ENCODE results near the gene RIN2.

Gene RIN2

DNA sequence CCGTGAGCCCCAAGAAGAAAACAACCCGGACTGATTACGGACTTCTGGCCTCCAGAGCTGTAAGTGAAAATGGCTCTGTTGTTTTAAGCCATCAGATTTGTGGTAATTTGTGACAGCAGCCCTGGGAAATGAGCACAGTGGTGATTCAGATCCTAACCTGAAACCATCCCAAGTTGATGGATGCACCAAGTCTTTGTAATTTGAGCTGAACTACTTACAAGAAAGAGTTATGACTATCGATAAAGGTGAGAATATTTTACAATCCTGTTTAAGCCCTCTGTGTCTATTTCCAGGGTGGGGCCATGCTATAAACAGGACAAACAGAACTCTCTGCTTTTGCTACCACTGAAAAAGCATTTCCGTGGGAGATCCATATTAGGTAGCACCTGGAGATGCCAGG, 19.1 kb upstream of the RIN2 start:
- no peaks in the 10 kb centered on the region for H3K27me3 ChIP-seq (ENCODE audit: insufficient read depth, insufficient read length)

DNA sequence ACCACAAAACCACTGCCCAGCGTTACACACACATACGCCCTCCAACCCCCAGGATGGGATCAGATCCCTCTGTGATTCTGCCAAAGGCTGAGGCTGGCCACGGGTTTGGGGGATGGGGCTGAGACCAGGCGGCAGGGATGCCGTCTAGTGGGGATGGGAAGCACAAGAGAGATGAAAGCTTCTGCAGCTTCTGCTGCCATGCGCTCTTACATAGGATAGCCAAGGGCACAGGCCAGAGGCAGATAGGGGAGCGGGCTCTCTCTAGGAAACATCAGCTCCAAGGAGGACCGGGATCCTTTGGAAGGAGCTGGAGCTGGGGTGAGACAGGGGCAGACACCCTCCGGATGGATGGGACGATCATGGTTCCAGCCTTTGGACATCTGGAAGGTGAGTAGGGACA, 18.7 kb upstream of the RIN2 start:
- TF ChIP-seq YY1 (IDR thresholded peaks at IDR 0.05; ENCODE audit: insufficient read depth, insufficient read length) = no peak
- TF ChIP-seq SUZ12 (IDR thresholded peaks at IDR 0.05; ENCODE audit: extremely low read depth, insufficient read depth, insufficient read length) = no peak
- TF ChIP-seq ZNF274 (IDR thresholded peaks at IDR 0.05; ENCODE audit: low read depth, low read length) = no peak
- no peaks in the 10 kb centered on the region for H3K27me3 ChIP-seq (ENCODE audit: insufficient read depth, insufficient read length)
- no peak overlapping the region for H3K9ac ChIP-seq (ENCODE audit: insufficient read length, low read depth)
- no peaks in the 10 kb centered on the region for H3K36me3 ChIP-seq (ENCODE audit: insufficient read depth, insufficient read length, low read length)
- no peak overlapping the region for H3K4me3 ChIP-seq (ENCODE audit: insufficient read length, low read depth)
- DNase-seq (ENCODE audit: low read depth, low spot score) = no peak
- H3K4me1 ChIP-seq (ENCODE audit: insufficient read depth, insufficient read length) = no peaks in the 10 kb centered on the region
- no peaks in the 10 kb centered on the region for H3K9me3 ChIP-seq (ENCODE audit: insufficient read depth, low read length)

More for the DNA sequence above, 19.1 kb upstream of the RIN2 start:
- no peak for TF ChIP-seq ZNF274 (IDR thresholded peaks at IDR 0.05; ENCODE audit: low read depth, low read length)
- H3K9me3 ChIP-seq (ENCODE audit: insufficient read depth, low read length) = no peaks in the 10 kb centered on the region
- DNase-seq (ENCODE audit: low read depth, low spot score) = no peak
- H3K36me3 ChIP-seq (ENCODE audit: insufficient read depth, insufficient read length, low read length) = no peaks in the 10 kb centered on the region
- no peak overlapping the region for H3K9ac ChIP-seq (ENCODE audit: insufficient read length, low read depth)
- no peak overlapping the region for H3K4me3 ChIP-seq (ENCODE audit: insufficient read length, low read depth)
- no peaks in the 10 kb centered on the region for H3K4me1 ChIP-seq (ENCODE audit: insufficient read depth, insufficient read length)

DNA sequence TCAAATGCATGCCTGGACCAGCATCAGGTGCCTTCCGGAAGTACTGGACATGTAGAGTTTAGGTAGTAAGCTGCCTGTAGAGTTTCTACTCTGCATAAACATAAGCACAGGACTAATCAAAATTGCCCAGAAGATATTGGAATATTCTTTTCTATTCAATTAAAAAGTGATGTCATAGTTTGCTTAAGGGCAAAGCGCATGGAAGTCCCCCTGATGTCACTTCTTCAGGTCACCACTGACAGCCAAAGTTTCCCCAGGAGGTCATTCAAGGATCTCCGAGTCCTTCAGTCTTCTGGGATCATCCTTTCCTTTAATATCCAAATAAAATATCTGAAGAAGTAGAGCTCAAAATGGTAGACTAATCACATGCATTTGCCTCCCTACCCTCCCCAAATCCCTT, 17.5 kb upstream of the RIN2 start:
- H3K9me3 ChIP-seq (ENCODE audit: insufficient read depth, low read length) = peaks cover 6% of the 10 kb centered on the region
- TF ChIP-seq SUZ12 (IDR thresholded peaks at IDR 0.05; ENCODE audit: extremely low read depth, insufficient read depth, insufficient read length) (no peak), YY1 (IDR thresholded peaks at IDR 0.05; ENCODE audit: insufficient read depth, insufficient read length) (no peak), ZNF274 (IDR thresholded peaks at IDR 0.05; ENCODE audit: low read depth, low read length) (no peak)
- no peak for DNase-seq (ENCODE audit: low read depth, low spot score)
- no peak overlapping the region for H3K9ac ChIP-seq (ENCODE audit: insufficient read length, low read depth)
- H3K4me3 ChIP-seq (ENCODE audit: insufficient read length, low read depth) = no peak overlapping the region
- no peaks in the 10 kb centered on the region for H3K4me1 ChIP-seq (ENCODE audit: insufficient read depth, insufficient read length)
- H3K36me3 ChIP-seq (ENCODE audit: insufficient read depth, insufficient read length, low read length) = no peaks in the 10 kb centered on the region
- no peaks in the 10 kb centered on the region for H3K27me3 ChIP-seq (ENCODE audit: insufficient read depth, insufficient read length)

- no peak for DNase-seq (ENCODE audit: low read depth, low spot score)
- H3K9me3 ChIP-seq (ENCODE audit: insufficient read depth, low read length) = peaks cover 11% of the 10 kb centered on the region
- H3K9ac ChIP-seq (ENCODE audit: insufficient read length, low read depth) = no peak overlapping the region
- no peak for TF ChIP-seq ZNF274 (IDR thresholded peaks at IDR 0.05; ENCODE audit: low read depth, low read length)
- no peak for TF ChIP-seq SUZ12 (IDR thresholded peaks at IDR 0.05; ENCODE audit: extremely low read depth, insufficient read depth, insufficient read length)
- TF ChIP-seq YY1 (IDR thresholded peaks at IDR 0.05; ENCODE audit: insufficient read depth, insufficient read length) = no peak
- no peaks in the 10 kb centered on the region for H3K27me3 ChIP-seq (ENCODE audit: insufficient read depth, insufficient read length)
- H3K4me1 ChIP-seq (ENCODE audit: insufficient read depth, insufficient read length) = no peaks in the 10 kb centered on the region
- H3K36me3 ChIP-seq (ENCODE audit: insufficient read depth, insufficient read length, low read length) = no peaks in the 10 kb centered on the region
- H3K4me3 ChIP-seq (ENCODE audit: insufficient read length, low read depth) = no peak overlapping the region
Observed at GRCh38 chr20:19741924-19742323, 16.1 kb upstream of the RIN2 start.

- Histone ChIP-seq H3K9ac (ENCODE audit: insufficient read length, low read depth) (no peak overlapping the region), H3K27me3 (ENCODE audit: insufficient read depth, insufficient read length) (no peaks in the 10 kb centered on the region), H3K36me3 (ENCODE audit: insufficient read depth, insufficient read length, low read length) (no peaks in the 10 kb centered on the region), H3K9me3 (ENCODE audit: insufficient read depth, low read length) (peaks cover 11% of the 10 kb centered on the region), H3K4me1 (ENCODE audit: insufficient read depth, insufficient read length) (no peaks in the 10 kb centered on the region), H3K4me3 (ENCODE audit: insufficient read length, low read depth) (no peak overlapping the region)
- TF ChIP-seq YY1 (IDR thresholded peaks at IDR 0.05; ENCODE audit: insufficient read depth, insufficient read length) (no peak), ZNF274 (IDR thresholded peaks at IDR 0.05; ENCODE audit: low read depth, low read length) (no peak), SUZ12 (IDR thresholded peaks at IDR 0.05; ENCODE audit: extremely low read depth, insufficient read depth, insufficient read length) (no peak)
- DNase-seq (ENCODE audit: low read depth, low spot score) = no peak
Observed at GRCh38 chr20:19742974-19743639, 15.0 kb upstream of the RIN2 start.

DNA sequence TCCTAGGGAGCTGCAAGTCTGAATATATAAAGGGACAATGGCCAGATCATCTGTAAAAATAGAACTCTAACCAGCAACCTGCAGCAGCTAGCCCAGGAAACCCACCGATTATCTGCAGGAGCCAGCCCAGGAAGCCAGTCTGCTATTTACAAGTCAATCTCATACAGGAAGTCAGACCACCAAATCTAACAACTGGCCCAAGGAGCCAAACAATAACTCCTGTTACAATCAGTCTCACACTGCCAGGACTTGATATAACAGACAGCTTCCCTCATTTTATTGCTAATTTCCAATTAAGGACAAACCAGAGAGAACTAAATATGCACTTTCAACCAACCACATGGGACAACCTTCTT, 14.4 kb upstream of the RIN2 start:
- Histone ChIP-seq H3K36me3 (ENCODE audit: insufficient read depth, insufficient read length, low read length) (no peaks in the 10 kb centered on the region), H3K4me1 (ENCODE audit: insufficient read depth, insufficient read length) (no peaks in the 10 kb centered on the region), H3K9me3 (ENCODE audit: insufficient read depth, low read length) (peaks cover 11% of the 10 kb centered on the region), H3K27me3 (ENCODE audit: insufficient read depth, insufficient read length) (no peaks in the 10 kb centered on the region), H3K4me3 (ENCODE audit: insufficient read length, low read depth) (no peak overlapping the region), H3K9ac (ENCODE audit: insufficient read length, low read depth) (no peak overlapping the region)
- TF ChIP-seq SUZ12 (IDR thresholded peaks at IDR 0.05; ENCODE audit: extremely low read depth, insufficient read depth, insufficient read length) (no peak), YY1 (IDR thresholded peaks at IDR 0.05; ENCODE audit: insufficient read depth, insufficient read length) (no peak), ZNF274 (IDR thresholded peaks at IDR 0.05; ENCODE audit: low read depth, low read length) (no peak)
- no peak for DNase-seq (ENCODE audit: low read depth, low spot score)

DNA sequence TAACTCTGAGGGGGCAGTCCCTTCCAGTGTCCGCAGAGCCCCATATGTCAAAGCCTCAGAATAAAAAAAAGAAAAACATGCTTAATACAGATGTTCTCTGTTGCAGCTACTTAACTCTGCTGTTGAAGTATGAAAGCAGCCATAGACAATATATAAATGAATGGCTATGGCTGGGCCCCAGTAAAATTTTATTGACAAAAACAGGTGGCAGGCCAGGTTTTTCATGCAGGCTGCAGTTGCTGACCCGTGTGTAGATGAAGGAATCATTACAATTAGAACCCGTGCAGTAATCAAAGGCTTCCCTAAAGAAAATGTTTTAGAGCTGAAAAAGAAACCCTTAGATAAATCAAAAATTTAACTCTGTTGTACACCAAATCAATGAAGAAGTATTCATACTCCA, 13.0 kb upstream of the RIN2 start:
- no peak overlapping the region for H3K9ac ChIP-seq (ENCODE audit: insufficient read length, low read depth)
- H3K36me3 ChIP-seq (ENCODE audit: insufficient read depth, insufficient read length, low read length) = no peaks in the 10 kb centered on the region
- TF ChIP-seq YY1 (IDR thresholded peaks at IDR 0.05; ENCODE audit: insufficient read depth, insufficient read length) (no peak), SUZ12 (IDR thresholded peaks at IDR 0.05; ENCODE audit: extremely low read depth, insufficient read depth, insufficient read length) (no peak)
- no peak for DNase-seq (ENCODE audit: low read depth, low spot score)
- H3K4me3 ChIP-seq (ENCODE audit: insufficient read length, low read depth) = no peak overlapping the region
- H3K27me3 ChIP-seq (ENCODE audit: insufficient read depth, insufficient read length) = no peaks in the 10 kb centered on the region
- peaks cover 11% of the 10 kb centered on the region for H3K9me3 ChIP-seq (ENCODE audit: insufficient read depth, low read length)
- H3K4me1 ChIP-seq (ENCODE audit: insufficient read depth, insufficient read length) = no peaks in the 10 kb centered on the region
